Stimulated activated CD4-positive, alpha-beta T cell treated with anti-CD3 and anti-CD28 coated beads, TNF-alpha, amount 100 ng/mL, for 1 hour (primary cell): Measurements from ENCODE around the gene GNGT1.

ENCODE experiments used
- DNase-seq, 3 donors: peaks; one replicate each; pipeline ENCODE4 v3.0.0-alpha.2; 2020; ENCODE audit warnings: low read depth in 3 of 3, low spot score in 1 of 3

The GNGT1 gene

GRCh38 chr7:93906267-93906666, at the start of gene GNGT1:
GNGT1 (plus strand) TSS chr7:93906567; CDS start chr7:93906747, 180 bp downstream.
- no peak for DNase-seq

GRCh38 chr7:93858857-93859256, 47.5 kb upstream of the GNGT1 start:
- DNase-seq: no peak

GRCh38 chr7:93860261-93860660, 46.1 kb upstream of the GNGT1 start:
- no peak for DNase-seq

- no peak for DNase-seq
Observed at GRCh38 chr7:93861325-93861949, 44.9 kb upstream of the GNGT1 start.

- DNase-seq: no peak
Observed at GRCh38 chr7:93862651-93863050, 43.7 kb upstream of the GNGT1 start.

GRCh38 chr7:93866886-93867285, 39.5 kb upstream of the GNGT1 start:
- no peak for DNase-seq

- no peak for DNase-seq
Observed at GRCh38 chr7:93873998-93874574, 32.3 kb upstream of the GNGT1 start.

GRCh38 chr7:93877742-93878141, 28.6 kb upstream of the GNGT1 start:
- no peak for DNase-seq

GRCh38 chr7:93879356-93879755, 27.0 kb upstream of the GNGT1 start:
- no peak for DNase-seq

- no peak for DNase-seq
Observed at GRCh38 chr7:93882468-93882867, 23.9 kb upstream of the GNGT1 start.

- no peak for DNase-seq
Observed at GRCh38 chr7:93883078-93883916, 23.1 kb upstream of the GNGT1 start.

- DNase-seq: no peak
Observed at GRCh38 chr7:93883917-93884345, 22.4 kb upstream of the GNGT1 start.

- no peak for DNase-seq
Observed at GRCh38 chr7:93884541-93884940, 21.8 kb upstream of the GNGT1 start.

- no peak for DNase-seq
Observed at GRCh38 chr7:93889261-93889660, 17.1 kb upstream of the GNGT1 start.

GRCh38 chr7:93890041-93890463, 16.3 kb upstream of the GNGT1 start:
- DNase-seq: no peak

GRCh38 chr7:93890464-93891068, 15.8 kb upstream of the GNGT1 start, which contains the start of gene TFPI2:
TFPI2 (minus strand) TSS chr7:93890753; CDS start chr7:93890678, 75 bp downstream.
- DNase-seq: no peak

- DNase-seq: no peak
Observed at GRCh38 chr7:93894426-93894825, 11.9 kb upstream of the GNGT1 start.

GRCh38 chr7:93894966-93895640, 11.3 kb upstream of the GNGT1 start:
- DNase-seq: no peak

GRCh38 chr7:93895859-93896600, 10.3 kb upstream of the GNGT1 start:
- DNase-seq: no peak

GRCh38 chr7:93897680-93898079, 8.7 kb upstream of the GNGT1 start:
- no peak for DNase-seq
